Stimulated activated CD8-positive, alpha-beta memory T cell treated with anti-CD3 and anti-CD28 coated beads, Interleukin-15, amount 100 ng/mL, for 24 hours (primary cell): ENCODE results near the gene RASD1.
"Not testable (repeated sequence)": the region's sequence is repeated elsewhere in the genome, so short reads cannot be mapped to it uniquely, and the experiment has no call there.

Source experiments
- DNase-seq: peaks from one replicate; pipeline ENCODE4 v3.0.0-alpha.2; 2020; ENCODE audit warnings: low read depth

RASD1 gene

DNA sequence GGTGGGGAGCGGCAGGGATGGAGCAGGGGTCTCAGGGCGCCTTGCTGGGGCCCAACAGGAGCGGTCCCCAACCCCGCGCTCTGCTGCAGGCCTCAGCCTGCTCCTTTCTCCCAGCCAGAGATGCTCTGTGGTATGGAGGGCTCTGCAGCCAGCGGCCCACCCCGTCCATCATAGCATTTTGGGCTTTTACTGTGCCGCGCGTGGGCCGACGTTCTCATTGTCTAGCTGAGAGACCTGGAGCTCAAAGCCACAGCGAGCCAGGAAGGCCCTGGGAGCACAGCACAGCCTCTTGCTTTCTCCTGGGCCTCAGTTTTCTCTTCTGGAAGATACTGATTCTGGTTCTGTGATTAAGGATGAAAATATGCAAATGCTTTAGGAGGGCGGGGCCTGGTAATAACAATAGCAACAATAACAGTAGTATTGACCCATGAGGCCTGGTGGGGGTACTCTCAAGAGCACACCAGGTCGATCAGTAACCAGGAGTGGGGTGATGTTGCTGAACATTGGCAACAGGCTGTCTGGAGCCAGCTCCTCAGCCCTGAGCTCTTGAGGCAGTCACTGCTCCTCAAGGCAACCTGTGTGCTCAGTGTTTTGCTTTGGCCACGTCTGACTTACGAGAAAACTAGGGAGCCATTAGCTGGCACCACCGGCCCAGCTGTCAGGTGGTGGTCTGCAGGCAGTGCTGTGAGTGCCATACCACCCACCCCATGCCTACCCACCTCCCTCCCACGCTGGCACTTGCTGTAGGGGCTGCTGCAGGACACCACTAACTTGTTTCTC lies 1.1 kb upstream of the RASD1 start:
- no peak for DNase-seq

DNA sequence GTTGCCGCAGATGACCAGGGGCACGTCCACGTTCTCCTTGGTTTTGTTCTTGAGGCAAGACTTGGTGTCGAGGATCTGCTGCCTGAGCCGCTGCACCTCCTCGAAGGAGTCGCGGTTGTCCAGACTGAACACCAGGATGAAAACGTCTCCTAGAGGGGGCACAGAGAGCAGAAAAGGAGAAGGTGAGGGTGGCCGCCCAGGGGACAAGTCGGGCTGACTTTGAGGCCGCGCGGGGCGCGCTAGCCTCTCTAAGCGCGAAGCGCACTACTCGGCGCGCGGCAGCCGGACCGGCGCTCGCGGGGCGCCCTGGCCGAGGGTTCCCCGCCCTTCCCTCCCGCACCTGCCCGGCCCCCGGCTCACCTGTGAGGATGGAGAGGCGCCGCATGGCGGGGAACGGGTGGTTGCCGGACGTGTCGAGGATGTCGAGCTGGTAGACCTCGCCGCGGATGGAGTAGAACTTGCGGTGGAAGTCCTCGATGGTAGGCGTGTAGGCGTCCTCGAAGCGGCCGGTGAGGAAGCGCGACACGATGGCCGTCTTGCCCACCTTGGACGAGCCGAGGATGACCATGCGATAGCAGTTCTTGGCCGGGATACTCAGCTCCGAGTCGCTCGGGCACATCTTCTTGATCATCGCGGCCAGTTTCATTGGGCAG lies 533 bp downstream of the RASD1 start:
- no peak for DNase-seq

DNA sequence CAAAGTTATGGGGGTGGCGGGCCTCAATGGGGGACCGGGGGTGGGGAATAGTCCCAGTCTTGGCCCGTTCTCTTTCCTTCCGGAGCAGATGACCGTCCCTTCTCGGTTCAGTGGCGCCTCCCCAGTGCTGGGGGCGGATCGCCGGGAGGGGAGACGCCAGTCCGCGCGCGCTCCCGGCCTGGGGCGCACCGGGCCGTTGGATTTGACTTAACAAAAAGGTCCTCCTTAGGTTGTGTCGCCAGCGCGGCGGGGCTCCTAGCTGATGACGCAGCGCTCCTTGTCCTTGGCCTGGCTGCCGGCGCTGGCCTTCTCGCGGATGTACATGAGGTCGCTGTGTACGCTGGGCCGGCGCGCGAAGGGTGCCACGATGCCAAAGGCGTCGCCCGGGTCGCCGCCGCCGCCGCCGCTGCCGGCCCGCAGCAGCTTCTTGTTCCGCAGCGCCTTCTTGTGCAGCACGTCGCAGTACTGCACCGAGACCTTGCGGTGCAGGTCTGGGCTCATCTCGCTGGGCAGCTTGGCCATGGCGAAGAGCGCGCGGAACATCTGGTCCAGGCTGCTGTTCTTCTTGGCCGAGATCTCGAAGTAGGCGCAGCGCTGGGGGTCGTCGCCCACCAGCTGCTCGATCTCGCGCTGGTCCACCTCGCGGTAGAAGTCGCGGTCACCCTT lies 1.2 kb downstream of the RASD1 start:
- DNase-seq, result no peak

DNA sequence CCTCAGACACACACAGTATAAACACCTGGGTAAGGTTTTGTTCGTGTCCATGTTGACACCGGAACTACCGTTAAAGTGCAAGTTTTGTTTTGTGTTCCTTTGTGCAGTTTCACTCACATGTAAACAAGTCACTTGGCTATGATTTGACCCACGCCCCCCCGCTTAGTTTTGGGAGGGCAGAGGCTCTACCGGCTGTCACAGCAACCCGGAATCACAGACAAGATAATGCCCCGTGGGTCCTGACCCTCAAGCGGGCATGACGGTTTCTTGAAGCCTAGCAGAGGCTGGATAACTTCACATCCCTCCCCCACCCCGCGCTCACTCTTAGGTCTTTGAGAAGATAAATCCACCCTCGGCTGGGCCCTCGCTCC lies 1.7 kb downstream of the RASD1 start:
- no peak for DNase-seq

DNA sequence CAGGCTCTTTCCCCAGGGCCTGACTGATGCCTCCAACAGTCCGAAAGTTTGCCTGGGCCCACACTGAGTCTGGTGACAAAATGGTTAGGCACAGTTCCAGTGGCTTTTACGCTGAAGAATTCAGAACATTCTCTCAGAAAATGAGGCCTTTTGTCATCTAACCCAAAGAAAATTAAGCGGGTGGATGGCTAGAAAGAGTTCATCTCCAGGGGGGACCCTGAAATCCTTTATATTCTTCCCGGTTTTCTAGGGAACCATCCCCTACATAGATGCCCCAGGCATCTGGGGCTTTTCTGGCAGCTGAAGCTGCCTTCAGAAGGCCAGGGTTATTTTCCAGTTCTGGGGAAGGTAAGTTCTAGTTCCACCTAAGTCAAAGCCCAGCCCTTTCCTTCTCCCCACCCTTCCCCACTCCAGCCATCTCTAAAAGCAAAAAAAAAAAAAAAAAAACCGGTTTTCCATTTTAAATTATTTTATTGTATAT lies 2.2 kb downstream of the RASD1 start:
- no peak for DNase-seq

DNA sequence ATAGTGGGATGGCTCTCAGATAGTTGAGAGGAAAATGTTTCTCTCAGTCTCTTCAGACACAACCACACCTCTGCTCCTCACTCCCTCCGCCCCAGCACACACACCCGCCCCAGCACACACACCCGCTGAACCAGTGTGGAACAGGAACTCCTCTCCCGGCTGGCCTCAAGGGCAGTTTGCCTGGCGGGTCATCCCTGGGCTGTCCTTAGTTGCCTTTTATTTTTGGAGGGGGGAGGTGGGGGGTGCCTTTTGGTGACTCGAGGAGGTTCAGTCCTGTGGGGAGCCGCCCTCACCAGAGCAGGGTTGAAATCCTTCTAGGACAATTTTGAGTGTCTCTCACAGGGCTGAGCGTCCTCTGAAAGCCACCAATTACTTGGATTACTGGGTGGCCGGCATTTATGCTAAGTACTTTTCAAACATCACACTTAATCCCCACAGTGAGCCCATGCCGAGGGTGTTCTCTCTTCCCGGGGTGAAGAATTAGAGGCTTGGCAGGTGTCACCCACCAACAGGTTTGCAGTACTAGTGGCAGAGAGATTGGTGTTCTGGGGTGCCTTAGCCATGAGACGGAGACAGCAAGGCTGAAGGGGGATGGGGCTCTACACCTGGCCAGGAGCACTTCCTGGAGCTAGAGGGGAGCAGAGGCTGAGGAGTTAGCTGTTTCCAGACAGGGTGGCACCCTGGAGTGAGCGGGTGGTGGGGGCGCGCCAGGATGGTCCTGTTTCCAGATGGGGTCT lies 2.8 kb downstream of the RASD1 start:
- DNase-seq, result no peak

DNA sequence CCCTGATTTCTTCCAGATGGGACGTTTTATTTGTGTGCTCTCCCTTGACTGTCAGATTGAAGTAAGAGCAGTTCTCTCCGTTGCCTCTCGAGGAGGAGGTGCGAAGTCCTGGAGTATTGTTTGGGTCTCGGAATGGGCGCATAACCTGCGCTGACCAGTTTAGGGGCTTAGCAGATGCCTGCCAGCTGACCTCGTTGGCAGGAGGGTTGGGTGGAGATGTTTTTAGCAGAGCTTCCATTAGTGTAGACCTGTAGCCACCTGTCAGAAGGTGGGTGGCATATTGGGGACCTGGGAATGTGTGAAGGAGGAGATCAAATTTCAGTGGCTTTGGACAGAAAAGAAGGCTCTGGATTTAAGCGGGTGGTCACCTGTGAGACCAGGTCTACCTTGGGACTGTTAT lies 3.6 kb downstream of the RASD1 start:
- no peak for DNase-seq

DNA sequence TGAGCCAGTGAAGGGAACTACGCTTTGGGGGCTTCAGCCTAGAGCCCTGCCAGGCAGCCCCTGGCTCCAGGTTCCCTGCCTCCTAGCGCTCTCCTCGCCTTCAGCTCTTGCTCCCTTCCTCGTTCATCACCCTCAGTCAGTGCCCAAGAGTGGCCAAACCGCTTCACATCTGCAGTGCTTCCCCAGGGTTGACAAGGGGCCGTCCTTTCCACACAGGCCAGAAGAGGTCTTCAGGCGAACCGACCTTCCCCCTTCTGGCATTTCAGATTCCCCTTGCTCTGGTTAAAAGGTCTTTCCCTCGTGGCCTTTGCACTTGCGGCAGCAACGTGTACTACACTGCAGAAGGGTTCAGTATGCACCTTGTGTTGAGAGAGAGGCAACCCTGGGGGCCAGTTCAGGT lies 4.1 kb downstream of the RASD1 start:
- DNase-seq, result no peak

DNA sequence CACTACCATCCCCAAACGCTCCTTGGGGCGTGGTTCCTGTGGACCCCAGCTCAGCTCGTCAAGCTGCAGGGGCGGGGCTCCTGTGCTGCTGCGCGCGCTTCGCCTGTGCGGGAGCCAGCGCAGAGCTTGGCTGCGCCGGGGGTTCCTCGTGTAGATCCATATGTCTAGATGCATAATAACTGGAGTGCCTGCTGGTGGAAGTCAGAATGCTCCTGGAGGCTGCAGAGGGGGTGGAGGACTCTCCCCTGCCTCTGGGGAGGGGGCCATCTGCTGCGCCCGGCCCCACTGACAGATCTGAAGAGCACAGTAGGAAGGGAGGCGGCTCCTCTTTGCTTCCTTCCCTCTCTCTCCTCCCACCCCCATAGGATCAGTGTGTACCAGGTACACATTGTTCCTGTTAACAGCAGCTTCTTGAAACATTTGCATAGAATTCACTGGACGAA lies 4.6 kb downstream of the RASD1 start:
- no peak for DNase-seq

DNA sequence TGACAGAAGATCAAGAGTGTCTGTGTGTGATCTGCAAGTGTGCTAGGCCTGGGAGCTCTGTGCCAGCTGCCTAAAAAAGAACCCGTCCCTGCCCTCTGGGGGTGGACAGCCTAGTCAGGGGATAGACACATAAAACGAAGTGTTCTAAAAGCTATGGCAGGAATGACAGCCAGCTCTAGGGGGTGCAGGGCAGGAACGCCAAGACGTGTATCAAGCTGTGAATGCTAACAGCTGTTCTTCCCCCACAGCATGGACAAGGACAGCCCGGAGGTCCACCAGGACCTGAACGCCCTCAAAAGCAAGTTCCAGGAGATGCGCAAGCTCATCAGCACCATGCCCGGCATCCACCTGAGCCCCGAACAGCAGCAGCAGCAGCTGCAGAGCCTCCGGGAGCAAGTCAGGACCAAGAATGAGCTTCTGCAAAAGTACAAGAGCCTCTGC lies 5.1 kb downstream of the RASD1 start:
- no peak for DNase-seq

DNA sequence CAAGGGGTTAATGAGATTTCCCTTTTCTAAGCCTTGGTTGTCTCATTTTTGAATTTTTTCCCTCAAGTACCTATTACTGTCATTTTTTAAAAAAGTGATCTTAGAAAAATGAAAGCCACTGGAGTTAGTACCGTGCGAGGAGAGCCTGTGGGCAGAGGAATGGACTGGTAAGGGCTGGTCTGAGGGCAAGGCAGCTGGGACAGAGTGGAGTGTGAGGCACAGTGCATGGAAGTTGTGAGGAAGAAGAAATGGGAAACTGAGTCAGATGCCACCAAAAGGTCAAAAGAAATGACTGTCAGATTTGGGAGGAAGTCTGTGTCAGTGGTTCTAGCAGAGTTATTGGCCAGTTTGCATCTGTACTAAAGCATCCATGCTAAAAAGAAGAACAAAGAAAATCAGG lies 8.2 kb downstream of the RASD1 start:
- no peak for DNase-seq

DNA sequence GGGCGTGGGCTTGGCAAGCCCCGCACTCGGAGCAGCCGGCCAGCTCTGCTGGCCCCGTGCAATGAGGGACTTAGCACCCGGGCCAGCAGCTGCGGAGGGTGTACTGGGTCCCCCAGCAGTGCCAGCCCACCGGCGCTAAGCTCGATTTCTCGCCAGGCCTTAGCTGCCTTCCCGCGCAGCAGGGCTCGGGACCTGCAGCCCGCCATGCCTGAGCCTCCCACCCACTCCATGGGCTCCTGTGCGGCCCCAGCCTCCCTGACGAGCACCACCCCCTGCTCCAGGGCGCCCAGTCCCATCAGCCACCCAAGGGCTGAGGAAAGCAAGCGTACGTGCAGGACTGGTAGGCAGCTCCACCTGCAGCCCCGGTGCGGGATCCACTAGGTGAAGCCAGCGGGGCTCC lies 9.8 kb downstream of the RASD1 start:
- DNase-seq, result not testable (repeated sequence)

DNA sequence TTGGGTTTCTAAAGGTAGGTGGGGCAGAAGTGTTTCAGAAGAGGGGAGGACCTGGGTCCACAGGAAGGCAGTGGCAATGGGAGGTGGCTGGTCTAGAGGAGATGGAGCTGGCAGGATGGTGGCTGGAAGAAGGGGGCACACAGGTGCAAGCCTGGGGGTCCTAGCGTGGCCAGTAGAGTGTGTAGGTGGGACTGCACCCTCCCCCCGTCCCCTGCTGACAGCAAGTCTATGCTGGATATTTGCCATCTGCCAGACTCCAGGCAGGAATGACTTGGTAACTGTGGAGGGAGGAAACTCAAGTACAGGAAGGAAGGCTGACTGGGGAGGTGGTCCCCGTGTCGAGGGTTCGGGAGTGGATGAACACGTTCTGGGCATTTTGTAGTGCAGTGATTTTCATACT lies 10.8 kb downstream of the RASD1 start:
- no peak for DNase-seq

DNA sequence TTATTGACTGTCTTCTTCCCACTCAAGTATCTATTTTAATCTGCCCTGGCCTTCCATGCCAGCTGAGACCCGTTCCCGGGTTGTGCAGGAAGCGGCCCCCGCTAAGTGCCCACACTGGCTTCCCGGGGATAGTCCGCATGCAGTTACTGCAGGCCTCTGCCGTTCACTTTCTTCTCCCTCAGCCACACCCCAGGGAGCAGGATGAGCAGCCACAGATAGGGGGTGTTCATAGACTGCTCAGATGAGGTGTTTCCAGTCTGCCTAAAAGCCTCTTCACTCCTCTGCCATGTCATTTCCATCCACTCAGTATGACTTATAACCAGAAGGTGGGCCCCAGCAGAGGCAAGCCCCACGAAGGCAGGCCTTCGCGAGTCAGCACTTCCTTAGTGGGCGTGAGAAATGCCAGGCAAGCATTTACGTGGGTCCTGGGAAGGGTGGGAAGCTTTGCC lies 11.7 kb downstream of the RASD1 start:
- DNase-seq, result no peak

DNA sequence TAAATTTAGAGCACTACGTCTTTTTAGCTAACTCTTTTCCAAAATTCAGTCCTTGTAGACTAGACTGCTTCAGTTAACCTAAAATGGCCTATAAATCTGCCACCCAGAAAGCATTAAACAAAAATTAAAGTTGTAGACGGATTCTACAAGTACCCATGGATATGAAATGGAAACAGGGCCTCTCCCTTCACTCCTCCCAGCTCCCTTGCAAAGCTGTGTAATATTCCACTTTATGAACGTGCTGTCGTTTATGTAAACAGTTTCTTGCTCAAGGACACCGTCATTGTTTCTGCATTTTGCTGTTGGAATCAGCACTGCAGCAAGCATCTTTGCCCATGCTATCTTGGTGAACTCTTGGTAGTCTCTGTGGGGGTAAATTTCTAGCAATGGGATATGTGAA lies 14.3 kb downstream of the RASD1 start:
- no peak for DNase-seq

DNA sequence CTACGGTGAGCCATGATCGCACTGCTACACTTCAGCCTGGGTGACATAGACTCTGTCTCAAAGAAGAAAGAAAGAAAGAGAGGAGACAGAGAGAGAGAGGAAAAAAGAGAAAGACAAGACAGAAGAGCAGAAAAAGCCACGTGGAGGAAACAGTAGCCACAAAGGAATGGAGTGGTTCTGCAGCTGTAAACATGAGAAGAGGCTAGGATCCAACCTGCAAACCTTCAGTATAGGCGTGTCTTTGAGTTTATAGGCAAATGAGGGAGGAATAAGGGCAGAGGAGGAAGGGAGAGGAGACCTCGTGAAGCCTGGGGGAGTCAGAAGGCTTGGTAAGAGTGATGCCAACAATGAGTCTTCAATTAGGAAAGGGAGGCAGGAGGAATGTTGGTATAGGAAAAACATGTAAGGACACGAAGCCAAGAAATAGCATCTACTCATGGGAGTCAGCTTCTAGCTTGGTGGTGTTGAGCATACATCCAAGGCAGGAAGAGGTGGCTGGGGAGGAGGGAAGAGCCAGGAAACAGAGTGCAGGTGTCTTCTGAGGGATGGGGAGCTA lies 15.5 kb downstream of the RASD1 start:
- no peak for DNase-seq

DNA sequence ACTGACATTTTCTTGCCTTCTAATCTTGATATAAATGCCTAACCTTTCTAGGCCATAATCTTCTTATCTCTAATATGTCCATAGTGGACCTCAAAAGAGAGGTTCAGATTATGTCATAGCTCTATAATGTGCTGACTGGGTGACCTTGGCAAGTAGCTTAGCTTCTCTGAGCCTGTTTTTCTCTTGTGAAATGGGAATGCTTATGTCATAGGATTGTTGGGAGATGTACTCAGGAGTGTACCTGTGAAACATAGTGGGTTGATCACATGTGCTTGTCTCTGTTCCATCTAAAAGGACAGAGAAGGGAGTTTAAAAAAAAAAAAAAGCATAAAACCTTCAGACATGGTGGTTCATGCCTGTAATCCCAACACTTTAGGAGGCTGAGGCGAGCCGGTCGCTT lies 17.0 kb downstream of the RASD1 start:
- no peak for DNase-seq

DNA sequence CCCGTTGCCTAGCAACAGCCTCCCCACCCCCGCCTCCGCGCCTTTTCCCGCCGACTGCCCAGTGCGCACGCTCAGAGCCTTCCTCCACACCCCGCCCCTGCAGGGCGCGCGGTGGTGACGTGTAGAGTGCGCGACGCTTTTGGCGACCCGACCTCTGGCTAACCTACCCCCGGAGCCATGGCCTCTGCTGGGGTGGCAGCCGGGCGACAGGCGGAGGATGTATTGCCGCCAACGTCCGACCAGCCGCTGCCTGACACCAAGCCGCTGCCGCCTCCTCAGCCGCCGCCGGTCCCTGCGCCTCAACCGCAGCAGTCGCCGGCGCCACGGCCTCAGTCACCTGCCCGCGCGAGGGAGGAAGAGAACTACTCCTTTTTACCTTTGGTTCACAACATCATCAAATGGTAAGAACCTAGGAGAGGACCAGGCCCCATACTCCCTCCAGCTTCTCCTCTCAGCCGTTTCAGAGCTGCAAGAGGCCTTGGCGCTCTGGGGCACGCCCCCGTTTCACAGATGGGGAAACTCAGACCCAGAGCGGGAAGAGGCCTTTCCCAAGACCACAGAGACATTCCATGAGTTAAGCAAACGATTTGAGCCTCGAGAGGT lies 19.2 kb downstream of the RASD1 start, which contains the start of gene MED9:
Gene MED9 (plus strand): TSS at position 136 of the 603 bp plus-strand sequence. CDS start 42 bp downstream, at position 178.
- DNase-seq, result peak; percentile 91

DNA sequence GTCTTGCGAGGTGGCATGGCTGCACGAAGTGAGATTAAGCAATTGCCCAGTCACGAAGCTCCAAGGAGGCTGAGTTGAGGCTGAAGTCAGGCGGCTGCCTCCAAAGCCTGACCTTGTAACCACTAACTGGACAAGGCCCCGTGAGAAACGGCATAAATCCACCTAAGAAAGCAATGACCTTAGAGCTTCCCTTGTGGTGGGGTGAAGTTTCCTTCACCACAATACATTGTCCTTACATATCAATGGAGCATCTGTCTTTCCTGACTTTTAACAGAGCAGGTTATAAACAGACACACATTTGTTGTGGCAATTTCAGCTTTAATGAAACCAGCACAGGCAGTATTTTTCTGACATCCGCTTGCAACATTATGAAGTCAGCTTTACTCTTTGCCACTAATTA lies 21.9 kb downstream of the RASD1 start:
- no peak for DNase-seq

DNA sequence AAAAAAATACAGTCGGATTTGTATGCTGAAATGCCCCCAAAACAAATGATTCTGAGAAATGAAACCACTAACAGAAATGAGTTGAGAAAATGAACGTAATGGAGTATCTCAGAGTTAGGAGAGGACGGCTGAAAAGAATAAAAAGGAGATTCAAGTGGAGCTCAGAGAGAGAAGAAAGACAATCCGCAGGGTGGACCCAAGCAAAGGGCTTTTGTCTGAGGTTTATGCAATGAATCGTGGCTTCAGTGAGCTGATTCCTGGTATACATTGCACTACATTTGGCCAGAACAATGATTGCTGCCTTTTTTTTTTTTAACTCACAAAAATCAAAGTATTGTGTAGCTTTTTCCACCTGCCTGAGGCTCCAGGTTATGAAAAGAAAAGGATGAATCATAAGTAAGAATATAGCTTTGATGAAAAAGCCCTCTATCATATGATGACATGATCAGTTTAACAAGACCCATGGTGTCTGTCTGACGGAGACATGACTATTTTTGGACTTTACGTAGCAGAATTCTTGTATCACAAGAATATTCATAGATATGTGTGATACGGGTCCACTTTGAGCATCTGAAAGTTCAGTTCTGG lies 23.8 kb downstream of the RASD1 start:
- no peak for DNase-seq

DNA sequence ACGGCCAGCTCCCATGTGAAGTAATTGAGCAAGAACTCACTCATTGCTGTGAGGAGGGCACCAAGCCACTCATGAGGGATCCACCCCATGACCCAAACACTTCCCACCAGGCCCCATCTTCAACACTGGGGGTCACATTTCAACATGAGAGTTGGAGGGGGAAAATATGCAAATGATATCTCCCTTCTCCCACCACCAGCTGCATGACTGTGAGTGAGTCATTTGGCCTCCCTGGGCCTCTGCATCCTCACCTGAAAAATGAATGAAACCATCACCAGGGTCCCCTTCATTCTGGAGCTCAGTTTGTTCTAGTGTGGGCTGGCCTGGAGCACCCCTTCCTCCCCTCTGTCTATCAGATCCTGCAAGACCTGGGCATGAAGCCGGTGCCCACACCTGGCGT lies 26.2 kb downstream of the RASD1 start:
- DNase-seq, result no peak
